PC-9 (cell line): ENCODE measurements around the gene OPRM1. TPM values are rescaled to one million over a fixed set of nuclear protein-coding genes. Genes with fewer than 3 reads are reported as not detected.

ENCODE experiments used
- BruUV-seq: library from RNA; stranded (reverse); fragments of 400-500 nt; replicated peaks from 2 replicates; lab custom pipeline; 2021; lab: Mats Ljungman, UMichigan
- CTCF ChIA-PET: fragments of 300-600 bp; sonication (Branson Sonifier 250); formaldehyde crosslinking; loops from one replicate; lab custom pipeline; 2022; ENCODE audit warnings: antibody characterized with exemption; lab: Charles Lee
- POLR2A ChIA-PET: fragments of 300-600 bp; sonication (Branson Sonifier 250); formaldehyde crosslinking; loops from one replicate; lab custom pipeline; 2022; ENCODE audit warnings: antibody characterized with exemption; ENCODE audit not compliant: unreplicated experiment; lab: Charles Lee
- DNase-seq, 2 experiments: peaks; one replicate each; pipeline versions ENCODE4 v3.0.0 to v3.0.0-alpha.2; 2015 to 2022; ENCODE audit warnings: mixed read lengths in 1 of 2
- H2AFZ ChIP-seq: fragments of 200-600 bp; sonication (generic); 2 replicates; pipeline ENCODE4 v1.8.1; 2017; ENCODE audit warnings: antibody characterized with exemption
- H3F3A ChIP-seq: fragments of 200-600 bp; sonication (generic); 2 replicates; pipeline ENCODE4 v1.8.1; 2017; ENCODE audit warnings: antibody characterized with exemption, mild to moderate bottlenecking, low read depth; ENCODE audit not compliant: insufficient read depth
- H3K27ac ChIP-seq: fragments of 200-600 bp; sonication (generic); 2 replicates; pipeline ENCODE4 v1.6.1; 2016; ENCODE audit warnings: mixed run types
- H3K27me3 ChIP-seq: fragments of 200-600 bp; sonication (generic); 2 replicates; pipeline ENCODE4 v1.6.1; 2016; ENCODE audit warnings: low read depth, mixed run types; ENCODE audit not compliant: insufficient read depth
- H3K36me3 ChIP-seq: fragments of 200-600 bp; sonication (generic); 2 replicates; pipeline ENCODE4 v1.6.1; 2016; ENCODE audit warnings: low read depth, mixed run types
- H3K4me1 ChIP-seq: fragments of 200-600 bp; sonication (generic); replicated peaks from 2 replicates; pipeline ENCODE4 v1.6.1; 2016; ENCODE audit warnings: mixed run types; ENCODE audit not compliant: insufficient read depth
- H3K4me2 ChIP-seq: fragments of 200-600 bp; sonication (generic); 2 replicates; pipeline ENCODE4 v1.6.1; 2017; ENCODE audit warnings: mixed run types
- H3K4me3 ChIP-seq: fragments of 200-600 bp; sonication (generic); 2 replicates; pipeline ENCODE4 v1.6.1; 2016; ENCODE audit warnings: mixed run types
- H3K79me2 ChIP-seq: fragments of 200-600 bp; sonication (generic); 2 replicates; pipeline ENCODE4 v1.6.1; 2017; ENCODE audit warnings: low read depth, mixed run types
- H3K9me2 ChIP-seq: fragments of 200-600 bp; sonication (generic); 2 replicates; pipeline ENCODE4 v1.8.1; 2017; ENCODE audit warnings: mild to moderate bottlenecking; ENCODE audit not compliant: insufficient read depth
- H3K9me3 ChIP-seq: fragments of 200-600 bp; sonication (generic); 2 replicates; pipeline ENCODE4 v1.8.1; 2016; ENCODE audit warnings: low read depth; ENCODE audit not compliant: insufficient read depth
- H4K20me1 ChIP-seq: fragments of 200-600 bp; sonication (generic); 2 replicates; pipeline ENCODE4 v1.8.1; 2017; ENCODE audit not compliant: insufficient read depth
- CTCF ChIP-seq: fragments of 200-600 bp; sonication (generic); conservative IDR thresholded peaks from 2 replicates; pipeline ENCODE4 v1.6.1; 2017; ENCODE audit warnings: mixed run types, antibody characterized with exemption, mild to moderate bottlenecking, moderate library complexity
- EZH2 ChIP-seq: fragments of 200-600 bp; sonication (generic); IDR thresholded peaks from 2 replicates; pipeline ENCODE4 v1.8.0; 2017; ENCODE audit warnings: antibody characterized with exemption, low read depth
- intact Hi-C: fragments of 100-400 bp; cut with micrococcal nuclease; formaldehyde crosslinking; loops from one replicate; pipeline ENCODE4 v1.10.0; 2022; ENCODE audit not compliant: unreplicated experiment
- total RNA-seq: library from RNA; stranded (reverse); gene quantifications from 2 replicates; pipeline ENCODE4 v1.2.3, GENCODE V29; 2021

The OPRM1 gene
- total RNA-seq, 1 experiment from 2014 or later = not detected

GRCh38 chr6:154058963-154059680 lies 20.1 kb downstream of the OPRM1 start:
- no TSS peak for BruUV-seq
- POLR2A ChIA-PET = no interaction called here
- H3K79me2 ChIP-seq = no peaks in the 10 kb centered on the region

GRCh38 chr6:154060076-154060475 lies 21.0 kb downstream of the OPRM1 start:
- no peak overlapping the region for H3K4me3 ChIP-seq
- BruUV-seq = no TSS peak
- no peaks in the 10 kb centered on the region for H4K20me1 ChIP-seq
- H3K79me2 ChIP-seq = no peaks in the 10 kb centered on the region
- ChIA-PET POLR2A (no interaction called here), CTCF (no interaction called here)
- H3K27me3 ChIP-seq = no peaks in the 10 kb centered on the region
- H2AFZ ChIP-seq = no peak overlapping the region
- no peak for DNase-seq
- no peaks in the 10 kb centered on the region for H3K9me3 ChIP-seq
- no peak for TF ChIP-seq CTCF
- TF ChIP-seq EZH2 = no peak
- H3K4me2 ChIP-seq = no peak overlapping the region
- H3K36me3 ChIP-seq = no peaks in the 10 kb centered on the region
- no peaks in the 10 kb centered on the region for H3K9me2 ChIP-seq
- intact Hi-C loops = no loop called here
- no peak overlapping the region for H3K27ac ChIP-seq
- H3K4me1 ChIP-seq = no peaks in the 10 kb centered on the region
- no peaks in the 10 kb centered on the region for H3F3A ChIP-seq

More at GRCh38 chr6:154058963-154059680, 20.1 kb downstream of the OPRM1 start:
- H3K4me2 ChIP-seq = no peak overlapping the region
- no peaks in the 10 kb centered on the region for H3K9me3 ChIP-seq
- CTCF ChIA-PET = no interaction called here
- TF ChIP-seq EZH2 (no peak), CTCF (no peak)
- intact Hi-C loops = no loop called here
- H2AFZ ChIP-seq = no peak overlapping the region
- no peaks in the 10 kb centered on the region for H4K20me1 ChIP-seq
- H3K27me3 ChIP-seq = no peaks in the 10 kb centered on the region
- no peaks in the 10 kb centered on the region for H3K4me1 ChIP-seq
- no peaks in the 10 kb centered on the region for H3K9me2 ChIP-seq
- no peaks in the 10 kb centered on the region for H3F3A ChIP-seq
- H3K36me3 ChIP-seq = no peaks in the 10 kb centered on the region
- H3K27ac ChIP-seq = no peak overlapping the region
- no peak for DNase-seq
- no peak overlapping the region for H3K4me3 ChIP-seq

GRCh38 chr6:154070041-154070440 lies 31.0 kb downstream of the OPRM1 start:
- H3K4me3 ChIP-seq = no peak overlapping the region
- H3K4me1 ChIP-seq = no peaks in the 10 kb centered on the region
- BruUV-seq = no TSS peak

More at GRCh38 chr6:154070041-154070440, 31.0 kb downstream of the OPRM1 start:
- no peak for DNase-seq
- no peak overlapping the region for H3K4me2 ChIP-seq
- no peaks in the 10 kb centered on the region for H3K9me2 ChIP-seq
- POLR2A ChIA-PET = no interaction called here
- no peaks in the 10 kb centered on the region for H3K36me3 ChIP-seq
- H3K27me3 ChIP-seq = no peaks in the 10 kb centered on the region
- H4K20me1 ChIP-seq = no peaks in the 10 kb centered on the region
- no peaks in the 10 kb centered on the region for H3K79me2 ChIP-seq
- intact Hi-C loops = no loop called here
- CTCF ChIA-PET = no interaction called here
- H3F3A ChIP-seq = no peaks in the 10 kb centered on the region
- H2AFZ ChIP-seq = no peak overlapping the region
- no peaks in the 10 kb centered on the region for H3K9me3 ChIP-seq
- H3K27ac ChIP-seq = no peak overlapping the region
- TF ChIP-seq EZH2 (no peak), CTCF (no peak)
